HG02759 (cell line): ENCODE measurements around the gene OR51I1.

Experiments
- ATAC-seq: cut with Tn5 transposase; IDR thresholded peaks from one replicate; pipeline ENCODE4 v1.9.1; 2021; ENCODE audit warnings: mild to moderate bottlenecking, moderate library complexity; ENCODE audit not compliant: unreplicated experiment

Gene OR51I1, protein sequence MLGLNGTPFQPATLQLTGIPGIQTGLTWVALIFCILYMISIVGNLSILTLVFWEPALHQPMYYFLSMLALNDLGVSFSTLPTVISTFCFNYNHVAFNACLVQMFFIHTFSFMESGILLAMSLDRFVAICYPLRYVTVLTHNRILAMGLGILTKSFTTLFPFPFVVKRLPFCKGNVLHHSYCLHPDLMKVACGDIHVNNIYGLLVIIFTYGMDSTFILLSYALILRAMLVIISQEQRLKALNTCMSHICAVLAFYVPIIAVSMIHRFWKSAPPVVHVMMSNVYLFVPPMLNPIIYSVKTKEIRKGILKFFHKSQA

GRCh38 chr11:5441414-5441813 is at the start of gene OR51I1:
Gene OR51I1, minus strand, starts transcription at chr11:5441514. Its CDS starts 0 bp downstream, at chr11:5441514.
- ATAC-seq = no peak

- ATAC-seq = no peak
These were observed 48.5 kb upstream of the OR51I1 start for GRCh38 chr11:5489576-5490357.

- no peak for ATAC-seq
These were observed 47.6 kb upstream of the OR51I1 start for GRCh38 chr11:5488798-5489399.

GRCh38 chr11:5488385-5488784 is 47.1 kb upstream of the OR51I1 start, which contains the start of gene OR52D1:
Gene OR52D1, plus strand, starts transcription at chr11:5488685. Its CDS starts 22 bp downstream, at chr11:5488707.
- ATAC-seq = no peak

DNA sequence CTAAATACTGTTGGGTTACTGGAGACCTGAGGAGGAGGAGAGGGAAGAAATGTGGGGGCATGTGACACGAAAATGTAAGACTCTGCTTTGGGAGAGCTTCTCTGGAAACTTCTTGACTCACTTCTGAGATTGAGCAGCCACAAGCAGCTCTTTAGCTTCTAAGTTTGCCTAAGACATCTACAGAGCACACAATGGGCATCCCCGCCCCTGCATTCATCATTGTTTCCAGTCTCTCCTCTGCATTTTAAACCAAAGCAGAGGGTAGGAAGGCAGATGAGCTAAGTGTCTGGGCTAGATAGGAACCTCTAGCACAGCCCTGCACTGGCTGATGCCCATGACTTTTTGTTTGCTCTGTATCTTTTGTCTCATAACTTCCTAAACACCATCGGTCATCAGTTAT is 45.1 kb upstream of the OR51I1 start:
- no peak for ATAC-seq

- ATAC-seq = no peak
These were observed 44.7 kb upstream of the OR51I1 start for GRCh38 chr11:5486003-5486402.

DNA sequence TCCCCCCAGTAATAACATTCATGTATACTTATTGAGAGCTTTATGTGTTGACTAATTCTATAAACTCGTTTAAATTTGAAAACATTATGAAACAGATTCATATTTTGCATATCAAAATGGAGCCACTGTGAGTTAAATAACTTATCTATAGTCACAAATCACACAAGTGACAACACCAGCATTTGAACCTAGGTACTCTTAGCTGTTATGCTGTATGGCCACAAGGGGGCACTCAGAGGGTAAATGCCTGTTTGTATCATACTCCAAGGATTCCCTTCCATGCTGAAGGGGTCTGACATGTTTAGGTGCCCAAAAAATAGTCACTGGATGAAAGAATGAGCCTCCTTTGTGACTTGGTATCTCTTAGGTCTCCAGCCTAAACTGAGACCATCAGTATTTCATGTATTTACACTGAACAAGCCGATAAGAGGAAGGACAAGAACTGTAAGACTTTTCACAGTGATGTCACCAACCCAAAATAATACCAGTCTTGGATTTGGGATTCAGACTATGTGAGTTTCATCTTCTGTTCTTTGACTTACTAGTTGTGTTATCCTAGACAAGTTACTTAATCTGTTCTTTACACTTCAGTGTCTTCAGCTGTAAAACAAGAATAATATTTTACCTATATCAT is 35.0 kb upstream of the OR51I1 start:
- peak; percentile 78 for ATAC-seq

GRCh38 chr11:5473921-5474320 is 32.6 kb upstream of the OR51I1 start:
- no peak for ATAC-seq

DNA sequence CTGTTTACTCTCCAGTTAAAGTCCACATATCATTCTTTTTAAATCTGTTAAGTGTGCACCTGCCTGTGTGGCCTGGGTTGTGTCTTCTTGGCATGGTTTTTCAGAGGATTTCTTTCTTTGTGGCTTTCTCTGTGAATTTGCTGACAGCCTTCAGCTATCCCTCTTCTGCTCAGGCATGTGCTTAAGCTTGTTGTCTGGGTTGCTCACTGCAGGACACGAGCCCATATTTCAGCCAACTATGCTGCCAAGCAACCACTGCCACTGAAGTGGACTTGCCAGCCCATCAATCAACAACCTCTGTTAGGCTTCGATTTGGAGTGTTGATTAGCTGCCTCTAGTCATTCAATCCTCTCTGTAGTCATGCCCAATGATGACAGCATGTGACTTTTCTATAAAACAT is 26.2 kb upstream of the OR51I1 start:
- no peak for ATAC-seq

DNA sequence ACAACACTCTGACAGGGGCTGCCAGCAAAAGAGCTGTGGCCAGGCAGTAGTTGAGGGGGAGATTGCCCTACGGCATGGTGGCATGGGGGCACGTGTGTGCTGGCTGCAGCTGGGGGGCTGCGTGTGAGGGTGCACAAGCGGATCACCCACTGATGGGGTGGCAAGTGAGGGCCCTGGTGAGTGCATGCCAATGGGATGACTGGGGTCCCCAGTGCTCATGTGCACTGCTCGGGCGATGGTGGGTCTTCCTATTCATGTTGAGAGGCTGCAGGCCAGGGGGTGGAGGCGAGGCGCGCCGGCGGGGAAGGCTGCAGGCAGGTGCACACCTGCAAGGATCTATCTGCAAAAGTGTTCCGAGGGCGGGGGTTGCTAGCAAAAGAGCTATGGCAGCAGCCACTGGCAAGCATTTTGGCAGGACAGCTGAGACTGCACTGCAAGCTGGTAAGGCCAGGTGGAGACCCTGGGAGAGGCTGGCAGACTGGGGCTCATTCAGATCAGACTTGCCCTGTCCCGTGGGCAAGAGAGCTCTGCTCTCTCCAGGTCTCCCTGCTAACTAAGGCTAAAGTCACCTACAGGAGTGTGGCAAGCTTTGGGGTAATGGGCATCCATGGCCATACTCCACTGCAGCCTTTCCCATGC is 19.8 kb upstream of the OR51I1 start:
- ATAC-seq = no peak

DNA sequence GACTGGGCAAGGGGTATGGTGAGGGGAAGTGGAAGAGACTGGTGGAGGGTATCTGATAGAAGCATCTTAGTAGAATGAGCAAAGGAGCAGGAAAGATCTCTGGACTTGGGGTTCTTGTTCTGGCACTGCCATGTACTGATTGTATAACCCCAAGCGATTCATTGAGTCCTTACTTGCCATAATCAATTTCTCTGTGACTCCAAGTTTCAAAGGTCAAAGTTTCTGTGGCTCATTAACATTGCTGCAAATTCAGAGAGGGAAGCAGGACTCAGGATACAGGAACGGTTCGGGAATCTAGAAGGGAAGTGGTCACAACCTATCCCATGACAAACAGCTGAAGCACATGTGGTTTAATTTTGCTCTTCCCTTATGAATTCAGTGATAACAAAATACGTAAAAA is 8.1 kb upstream of the OR51I1 start:
- no peak for ATAC-seq

GRCh38 chr11:5449023-5449422 is 7.7 kb upstream of the OR51I1 start, which contains the start of gene OR51I2:
Gene OR51I2, plus strand, starts transcription at chr11:5449323. Its CDS starts 4,166 bp downstream, at chr11:5453489.
- no peak for ATAC-seq

- ATAC-seq = no peak
These were observed 2.6 kb upstream of the OR51I1 start for GRCh38 chr11:5443835-5444393.

DNA sequence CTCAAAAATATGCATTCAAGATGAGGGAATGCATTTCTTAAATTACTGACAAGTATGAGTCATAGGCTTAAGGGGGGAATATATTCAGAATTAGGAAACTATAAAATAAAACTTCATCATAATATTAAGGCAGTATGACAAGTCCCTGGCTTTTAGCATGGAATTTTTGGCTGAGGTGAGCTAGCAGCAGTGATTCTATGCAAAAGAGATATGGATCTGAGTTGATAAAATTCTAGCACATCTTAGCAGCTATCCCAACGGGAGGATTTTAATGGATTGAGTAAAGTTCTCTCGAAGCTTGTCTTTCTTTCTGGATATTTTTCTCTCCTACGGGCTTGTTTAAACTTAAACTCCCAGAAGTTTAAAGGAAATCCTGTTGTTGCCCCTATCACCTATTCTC is 18.2 kb downstream of the OR51I1 start:
- ATAC-seq = no peak

- no peak for ATAC-seq
These were observed 19.5 kb downstream of the OR51I1 start, which contains the start of gene OR51Q1 for GRCh38 chr11:5421811-5422210. Gene OR51Q1, plus strand, starts transcription at chr11:5422111. Its CDS starts 90 bp downstream, at chr11:5422201.

- no peak for ATAC-seq
These were observed 20.3 kb downstream of the OR51I1 start for GRCh38 chr11:5420993-5421392.

- ATAC-seq = no peak
These were observed 36.1 kb downstream of the OR51I1 start for GRCh38 chr11:5405173-5405572.

- no peak for ATAC-seq
These were observed 42.4 kb downstream of the OR51I1 start for GRCh38 chr11:5398936-5399335.

DNA sequence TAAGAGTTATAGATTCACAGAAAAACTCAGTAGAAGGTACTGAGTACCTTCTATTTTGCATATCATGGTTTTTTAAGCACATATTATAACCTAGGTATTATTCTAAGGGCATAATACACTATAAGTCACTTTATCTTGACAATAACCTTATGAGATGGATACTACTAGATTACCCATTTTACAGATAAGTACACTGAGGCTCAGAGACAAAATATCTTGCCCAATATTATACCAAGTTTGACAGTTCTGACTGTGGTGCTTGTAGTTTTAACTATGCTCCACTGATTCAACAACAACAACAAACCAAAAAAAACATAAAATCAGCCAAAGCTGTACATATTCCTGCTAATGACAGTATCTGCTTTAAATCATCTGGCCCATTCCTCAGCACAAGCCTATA is 47.2 kb downstream of the OR51I1 start:
- no peak for ATAC-seq
